Right atrium auricular region (tissue), 2 donors: ENCODE measurements around the gene ZNF75A. TPM values are rescaled to one million over a fixed set of nuclear protein-coding genes. Genes with fewer than 3 reads are reported as not detected.
"Not testable (repeated sequence)": the region's sequence is repeated elsewhere in the genome, so short reads cannot be mapped to it uniquely, and the experiment has no call there.

ENCODE experiments used
- DNase-seq: peaks from one replicate; pipeline ENCODE4 v3.0.0-alpha.2; 2019; ENCODE audit warnings: low spot score
- H3K27ac ChIP-seq, 2 donors: fragments of 200-600 bp; sonication (generic); 1 replicate in 1 of 2; 2 replicates in 1 of 2; pipeline ENCODE4 v1.5.1; 2016 to 2019
- H3K27me3 ChIP-seq, 2 donors: fragments of 200-600 bp; sonication (generic); one replicate each; pipeline versions ENCODE4 v1.5.1 to v1.6.0; 2017 to 2019
- H3K36me3 ChIP-seq: fragments of 200-600 bp; sonication (generic); one replicate; pipeline ENCODE4 v1.5.1; 2016
- H3K4me1 ChIP-seq, 2 donors: fragments of 200-600 bp; sonication (generic); one replicate each; pipeline versions ENCODE4 v1.5.1 to v1.6.0; 2017 to 2019
- H3K4me3 ChIP-seq, 2 donors: fragments of 200-600 bp; sonication (generic); 1 replicate in 1 of 2; 2 replicates in 1 of 2; pipeline ENCODE4 v1.5.1; 2017 to 2019; ENCODE audit warnings: mild to moderate bottlenecking in 1 of 2, moderate library complexity in 1 of 2
- H3K9me3 ChIP-seq, 2 donors: fragments of 200-600 bp; sonication (generic); one replicate each; pipeline ENCODE4 v1.5.1; 2019
- CTCF ChIP-seq, 2 donors: fragments of 200-600 bp; sonication (generic); IDR thresholded peaks; one replicate each; pipeline ENCODE4 v1.5.1; 2019; ENCODE audit warnings: antibody characterized with exemption in 2 of 2
- total RNA-seq, 2 donors: library from RNA; depleted of rRNA; stranded (reverse); fragments of >200 nt; gene quantifications; one replicate each; pipeline ENCODE4 v1.1.0, GENCODE V29; 2016

ZNF75A gene
- total RNA-seq, 2 donors from 2014 or later = 15.5 to 20.1 TPM

GRCh38 chr16:3264137-3265036 is 40.9 kb upstream of the ZNF75A start:
- peak overlapping the region; percentile 94 to 99 for H3K27ac ChIP-seq
- no peaks in the 10 kb centered on the region for H3K27me3 ChIP-seq
- peak; percentile 94 for DNase-seq
- H3K4me1 ChIP-seq = peaks cover 0 to 16% of the 10 kb centered on the region in 2 donors
- peaks cover 0 to 33% of the 10 kb centered on the region in 2 donors for H3K9me3 ChIP-seq
- peaks cover 22% of the 10 kb centered on the region for H3K36me3 ChIP-seq
- peak overlapping the region; percentile 57 to 90 for H3K4me3 ChIP-seq
- peak in 1 of 2 donors; percentile 47 for TF ChIP-seq CTCF (IDR thresholded peaks at IDR 0.05)

GRCh38 chr16:3266873-3267537 is 38.3 kb upstream of the ZNF75A start:
- H3K4me1 ChIP-seq = peaks cover 0 to 16% of the 10 kb centered on the region in 2 donors
- TF ChIP-seq CTCF (IDR thresholded peaks at IDR 0.05) = peak in 1 of 2 donors; percentile 46
- no peaks in the 10 kb centered on the region for H3K27me3 ChIP-seq
- no peak for DNase-seq
- H3K4me3 ChIP-seq = no peak overlapping the region
- H3K27ac ChIP-seq = no peak overlapping the region
- H3K9me3 ChIP-seq = peaks cover 0 to 34% of the 10 kb centered on the region in 2 donors
- H3K36me3 ChIP-seq = peaks cover 22% of the 10 kb centered on the region

GRCh38 chr16:3268294-3268693 is 37.0 kb upstream of the ZNF75A start:
- Histone ChIP-seq H3K4me1 (peaks cover 0 to 16% of the 10 kb centered on the region in 2 donors), H3K36me3 (peaks cover 22% of the 10 kb centered on the region), H3K27me3 (no peaks in the 10 kb centered on the region), H3K4me3 (no peak overlapping the region), H3K27ac (no peak overlapping the region), H3K9me3 (peaks cover 0 to 34% of the 10 kb centered on the region in 2 donors)
- no peak for DNase-seq
- TF ChIP-seq CTCF (IDR thresholded peaks at IDR 0.05) = no peak

GRCh38 chr16:3270718-3271117 is 34.6 kb upstream of the ZNF75A start:
- Histone ChIP-seq H3K36me3 (peaks cover 18% of the 10 kb centered on the region), H3K9me3 (peaks cover 0 to 24% of the 10 kb centered on the region in 2 donors)
- DNase-seq, H3K27ac ChIP-seq, H3K4me3 ChIP-seq, H3K27me3 ChIP-seq, H3K4me1 ChIP-seq: not testable (repeated sequence)

GRCh38 chr16:3271281-3271680 is 34.0 kb upstream of the ZNF75A start:
- not testable (repeated sequence) for H3K27ac ChIP-seq, H3K4me3 ChIP-seq, H3K27me3 ChIP-seq, DNase-seq, H3K4me1 ChIP-seq
- peaks cover 16% of the 10 kb centered on the region for H3K36me3 ChIP-seq
- peaks cover 0 to 22% of the 10 kb centered on the region in 2 donors for H3K9me3 ChIP-seq

- H3K4me3 ChIP-seq = no peak overlapping the region
- DNase-seq = no peak
- H3K36me3 ChIP-seq = no peaks in the 10 kb centered on the region
- no peaks in the 10 kb centered on the region for H3K27me3 ChIP-seq
- H3K9me3 ChIP-seq = peaks cover 0 to under 1% of the 10 kb centered on the region in 2 donors
- no peak for TF ChIP-seq CTCF (IDR thresholded peaks at IDR 0.05)
- no peak overlapping the region for H3K27ac ChIP-seq
- no peaks in the 10 kb centered on the region for H3K4me1 ChIP-seq
Measured at GRCh38 chr16:3274490-3274889, 30.8 kb upstream of the ZNF75A start.
